PC-9 (cell line): ENCODE results near the gene SDSL.

Experiments
- CTCF ChIP-seq: fragments of 200-600 bp; sonication (generic); conservative IDR thresholded peaks from 2 replicates; pipeline ENCODE4 v1.6.1; 2017; ENCODE audit warnings: mixed run types, antibody characterized with exemption, mild to moderate bottlenecking, moderate library complexity
- EZH2 ChIP-seq: fragments of 200-600 bp; sonication (generic); IDR thresholded peaks from 2 replicates; pipeline ENCODE4 v1.8.0; 2017; ENCODE audit warnings: antibody characterized with exemption, low read depth

- TF ChIP-seq CTCF, result no peak
- TF ChIP-seq EZH2, result no peak
Observed at GRCh38 chr12:113478351-113479011, 56.3 kb downstream of the SDSL start.
